Hematopoietic multipotent progenitor cell (in vitro differentiated cells): ENCODE results near the gene HASPIN. TPM values are rescaled to one million over a fixed set of nuclear protein-coding genes. Genes with fewer than 3 reads are reported as not detected.

ENCODE experiments used
- DNase-seq, 3 donors: peaks; one replicate each; pipeline ENCODE4 v3.0.0-alpha.2; 2011 to 2015; ENCODE audit warnings: low read depth in 2 of 3, low spot score in 2 of 3
- total RNA-seq: library from RNA; depleted of rRNA; stranded (reverse); fragments of >200 nt; gene quantifications from one replicate; pipeline ENCODE4 v1.2.3, GENCODE V29; 2012

HASPIN gene
- total RNA-seq = 1.9 TPM

DNA sequence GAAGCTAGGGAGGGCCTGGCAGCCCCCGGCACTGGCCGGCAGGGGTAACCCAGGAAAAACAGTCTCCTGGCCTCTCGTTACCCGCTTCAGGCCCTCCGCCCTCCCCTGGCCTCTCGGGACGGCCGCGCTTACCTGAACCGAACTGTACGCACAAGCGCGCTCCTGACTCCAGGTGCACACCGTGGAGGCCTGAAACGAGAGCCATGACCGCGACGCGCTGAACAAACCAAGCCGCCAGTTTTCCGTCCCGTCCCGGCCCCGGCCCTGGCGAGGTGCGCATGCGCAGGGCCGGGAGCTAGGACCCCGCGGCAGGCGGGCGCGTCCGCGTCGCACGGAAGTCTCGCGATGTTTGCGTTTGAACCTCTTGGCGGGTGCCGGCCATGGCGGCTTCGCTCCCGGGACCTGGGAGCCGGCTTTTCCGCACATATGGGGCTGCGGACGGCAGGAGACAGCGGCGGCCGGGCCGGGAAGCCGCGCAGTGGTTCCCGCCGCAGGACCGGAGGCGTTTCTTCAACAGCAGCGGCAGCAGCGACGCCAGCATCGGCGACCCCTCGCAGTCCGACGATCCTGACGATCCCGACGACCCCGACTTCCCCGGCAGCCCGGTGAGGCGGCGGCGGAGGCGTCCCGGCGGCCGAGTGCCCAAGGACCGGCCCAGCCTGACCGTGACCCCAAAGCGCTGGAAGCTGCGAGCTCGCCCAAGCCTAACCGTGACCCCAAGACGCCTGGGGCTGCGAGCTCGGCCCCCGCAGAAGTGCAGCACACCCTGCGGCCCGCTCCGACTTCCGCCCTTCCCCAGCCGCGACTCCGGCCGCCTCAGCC, at the start of gene HASPIN:
Gene HASPIN (plus strand): TSS at position 348 of the 822 bp plus-strand sequence. CDS start 33 bp downstream, at position 381.
- DNase-seq = peak; percentile 87 to 94 (median 91)

- DNase-seq = no peak
Measured at GRCh38 chr17:3675886-3676285, 47.8 kb upstream of the HASPIN start.

DNA sequence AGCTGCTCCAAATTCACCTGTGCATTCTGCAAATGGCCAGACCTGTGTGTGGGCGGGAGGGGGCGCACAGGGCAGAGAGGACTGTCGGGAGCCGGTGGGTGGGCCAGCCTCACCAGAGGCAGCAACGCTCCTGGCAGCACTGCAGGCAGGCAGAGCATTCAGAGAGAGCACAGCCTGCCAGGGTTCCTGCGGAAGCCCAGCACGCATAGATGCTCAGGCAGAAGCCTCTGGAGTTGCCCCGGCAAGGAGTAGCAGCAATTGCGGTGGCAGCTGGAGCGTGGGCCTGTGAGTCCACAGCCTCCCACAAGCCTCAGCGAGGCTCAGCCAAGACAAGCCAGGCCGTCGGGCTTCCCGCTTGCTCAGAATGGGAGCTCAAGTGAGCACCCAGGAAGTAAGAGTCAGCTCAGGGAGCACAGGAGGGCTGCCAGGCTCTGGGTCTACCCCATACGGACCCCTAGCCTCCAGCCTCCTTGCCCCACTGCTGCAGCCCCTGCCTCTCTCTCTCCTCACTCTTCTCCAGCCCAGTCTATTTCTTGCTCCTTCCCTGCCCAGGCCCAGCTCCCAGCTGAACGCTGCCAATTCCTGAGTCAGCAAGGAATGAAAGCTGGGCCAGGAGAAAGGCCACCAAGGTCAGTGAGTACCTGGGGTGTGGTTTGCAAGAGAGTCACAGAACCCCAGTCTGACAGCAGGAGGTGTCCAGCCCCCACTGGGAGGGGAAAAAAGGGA, 45.4 kb upstream of the HASPIN start:
- no peak for DNase-seq

GRCh38 chr17:3678821-3679530, 44.7 kb upstream of the HASPIN start:
- no peak for DNase-seq

GRCh38 chr17:3679531-3680126, 44.1 kb upstream of the HASPIN start:
- no peak for DNase-seq

DNA sequence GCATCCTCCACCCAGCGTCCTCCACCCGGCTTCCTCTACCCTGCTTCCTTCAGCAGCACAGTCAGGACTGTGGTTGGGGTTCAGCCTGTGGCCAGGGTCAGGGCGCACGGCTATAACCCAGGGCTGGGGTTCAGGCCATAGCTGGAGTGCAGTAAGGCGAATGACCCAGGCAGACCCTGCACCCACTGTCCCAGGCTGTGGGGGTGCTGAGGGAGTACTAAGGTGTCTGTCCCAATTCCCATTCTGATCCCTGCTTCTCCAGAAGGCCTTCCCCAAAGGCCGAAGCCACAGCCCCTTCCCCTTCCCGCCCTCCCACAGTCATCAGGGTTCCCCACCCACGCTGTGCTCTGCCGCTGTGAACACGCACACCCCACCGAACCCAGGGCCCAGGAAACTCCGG, 42.6 kb upstream of the HASPIN start:
- DNase-seq = no peak

GRCh38 chr17:3681565-3681964, 42.1 kb upstream of the HASPIN start:
- DNase-seq = no peak

DNA sequence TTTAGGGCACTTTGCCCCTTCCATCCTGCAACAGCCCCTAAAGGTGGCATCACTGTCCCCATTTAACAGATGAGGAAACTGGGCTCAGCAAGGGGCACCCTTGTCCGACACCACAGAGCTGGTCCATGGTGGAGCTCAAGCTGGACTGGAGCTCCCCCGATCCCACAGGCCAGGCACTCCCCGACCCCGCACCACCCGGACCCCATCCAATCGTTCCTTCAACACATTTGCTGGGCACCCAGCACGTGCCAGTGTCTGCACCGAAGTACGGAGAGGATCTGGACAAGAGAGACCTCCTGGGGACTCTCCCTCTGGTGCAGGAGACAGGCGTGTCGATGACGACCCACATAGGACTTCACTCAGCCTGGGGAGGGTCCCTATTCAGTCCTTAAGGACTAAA, 41.7 kb upstream of the HASPIN start:
- DNase-seq = no peak

GRCh38 chr17:3683054-3683511, 40.6 kb upstream of the HASPIN start:
- DNase-seq = peak; percentile 47 to 75 (median 59)

DNA sequence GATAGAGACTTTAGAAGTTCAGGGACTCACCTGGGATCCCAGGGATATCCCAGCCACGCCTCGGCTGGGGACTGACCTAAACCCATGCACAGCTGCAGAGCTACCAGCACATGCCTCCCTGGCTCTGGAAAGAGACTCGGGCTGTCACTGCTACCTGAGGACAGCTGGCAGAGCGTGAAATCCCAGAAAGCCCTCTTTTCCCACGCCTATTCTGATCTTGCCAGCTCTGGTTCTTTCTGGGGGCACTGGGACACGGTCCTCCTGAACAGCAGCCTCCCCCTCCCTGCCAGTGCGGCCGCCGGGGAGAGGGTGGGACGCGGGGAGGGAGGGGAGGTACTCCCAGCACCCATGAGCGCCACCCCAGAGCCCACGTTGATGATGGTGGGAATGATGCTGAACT, 38.5 kb upstream of the HASPIN start:
- no peak for DNase-seq

DNA sequence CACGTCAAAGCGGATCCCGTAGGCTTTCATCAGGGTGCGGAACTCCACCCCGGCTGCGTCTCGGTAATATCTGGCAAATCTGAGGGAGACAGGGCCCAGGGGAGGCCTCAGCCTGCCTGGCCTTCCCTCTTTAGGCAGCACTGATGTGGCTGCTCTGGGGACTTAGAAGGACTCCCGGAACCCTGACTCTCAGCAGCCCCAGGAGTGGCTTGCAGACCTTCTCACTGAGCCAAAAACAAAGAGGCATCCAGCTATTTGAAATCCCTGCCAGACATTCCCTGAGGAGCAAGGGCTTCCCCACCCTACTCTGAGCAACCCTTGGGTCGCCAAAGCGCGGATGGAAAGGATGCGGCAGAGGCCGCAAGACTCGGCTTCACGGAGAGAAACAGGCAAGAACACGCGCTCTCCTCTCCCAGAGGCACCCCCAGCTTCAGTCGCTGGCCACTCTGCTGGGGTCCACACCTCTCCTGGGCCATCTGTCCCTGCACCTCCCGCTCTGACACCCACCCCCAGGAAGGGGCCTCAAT, 35.6 kb upstream of the HASPIN start:
- no peak for DNase-seq

DNA sequence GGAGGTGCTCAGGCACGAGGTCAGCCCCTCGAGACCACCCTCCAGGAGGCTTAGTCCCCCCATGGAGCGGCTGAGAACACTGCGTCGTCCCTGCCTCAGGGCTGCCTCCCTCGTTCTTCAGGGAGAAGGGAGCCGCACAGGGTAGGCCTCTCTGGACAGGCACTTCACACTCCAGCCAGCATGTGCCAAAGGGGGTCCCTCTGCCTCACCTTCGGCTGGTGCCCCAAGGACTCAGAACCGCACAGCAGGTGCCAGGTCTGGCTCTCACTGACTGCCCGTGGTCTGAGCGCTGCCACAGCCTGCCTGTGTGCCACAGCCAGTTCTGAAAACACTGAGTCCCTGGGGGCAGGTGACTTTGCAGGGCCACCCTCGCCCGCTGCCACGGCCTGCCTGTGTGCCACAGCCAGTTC, 34.8 kb upstream of the HASPIN start:
- DNase-seq = no peak

DNA sequence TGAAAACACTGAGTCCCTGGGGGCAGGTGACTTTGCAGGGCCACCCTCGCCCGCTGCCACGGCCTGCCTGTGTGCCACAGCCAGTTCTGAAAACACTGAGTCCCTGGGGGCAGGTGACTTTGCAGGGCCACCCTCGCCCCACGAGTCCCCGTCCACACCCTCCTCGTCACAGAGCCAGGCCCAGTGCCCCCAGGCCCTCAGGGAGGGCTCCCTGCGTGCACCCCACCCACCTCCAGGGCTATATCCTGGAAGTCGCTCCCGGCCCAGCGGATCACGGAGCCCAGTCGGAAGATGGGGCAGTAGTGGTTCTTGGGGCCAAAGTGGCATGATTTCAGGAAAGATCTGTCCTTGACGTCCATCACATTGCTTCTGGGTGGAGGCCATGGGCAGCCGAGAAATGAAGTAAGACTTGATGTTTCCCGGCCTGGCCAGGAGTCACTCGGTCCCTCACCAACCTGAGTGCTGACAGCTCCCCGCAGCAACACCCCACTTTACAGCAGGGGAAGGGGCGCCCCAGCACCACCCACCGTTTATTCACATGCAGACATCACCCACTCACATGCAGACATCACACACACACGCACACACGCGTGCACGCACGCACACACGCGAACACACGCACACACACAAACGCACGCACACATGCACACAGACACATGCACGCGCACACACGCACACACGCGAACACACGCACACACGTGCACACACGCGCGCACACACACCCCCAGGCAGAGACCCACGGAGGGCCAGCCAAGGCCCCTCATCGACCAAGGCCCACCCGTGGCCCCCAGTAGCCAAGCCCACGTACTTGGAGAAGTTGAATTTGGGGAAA, 34.2 kb upstream of the HASPIN start:
- no peak for DNase-seq

GRCh38 chr17:3690094-3690715, 33.5 kb upstream of the HASPIN start:
- DNase-seq = no peak

- DNase-seq = no peak
Measured at GRCh38 chr17:3691617-3692067, 32.1 kb upstream of the HASPIN start.

GRCh38 chr17:3692346-3692745, 31.4 kb upstream of the HASPIN start:
- no peak for DNase-seq

DNA sequence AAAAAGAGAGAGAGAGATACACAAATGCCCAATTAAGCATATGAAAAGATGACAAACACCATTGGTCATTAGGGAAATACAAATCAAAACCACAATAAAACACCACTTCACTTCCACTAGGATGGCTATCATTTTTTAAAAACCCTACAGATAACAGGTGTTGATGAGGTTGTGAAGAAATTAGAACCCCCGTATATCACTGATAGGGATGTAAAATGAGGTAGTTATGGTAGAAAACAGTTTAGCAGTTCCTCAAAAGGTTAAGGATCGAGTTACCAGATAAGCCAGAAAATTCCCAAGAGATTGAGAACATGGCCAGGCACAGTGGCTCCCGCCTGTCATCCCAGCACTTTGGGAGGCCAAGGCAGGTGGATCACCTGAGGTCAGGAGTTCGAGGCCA, 30.6 kb upstream of the HASPIN start:
- no peak for DNase-seq

GRCh38 chr17:3693829-3694231, 29.9 kb upstream of the HASPIN start:
- DNase-seq = no peak

GRCh38 chr17:3695129-3695722, 28.5 kb upstream of the HASPIN start:
- DNase-seq = no peak
